Activated naive CD4-positive, alpha-beta T cell treated with anti-CD3 and anti-CD28 coated beads, Interleukin-2, amount 10 ng/mL, durations not matched to agents 7 days and 5 days (primary cell): ENCODE data around the gene CFAP77.
A peak's percentile ranks its signal among the peaks of the same experiment; 100 is the strongest.

Experiments
- CTCF ChIA-PET: fragments of 350-600 bp; sonication (Branson Sonifier 250); formaldehyde crosslinking; loops from one replicate; lab custom pipeline; 2021; ENCODE audit warnings: antibody characterized with exemption; lab: Charles Lee
- DNase-seq: peaks from one replicate; pipeline ENCODE4 v3.0.0-alpha.2; 2020
- H3K27ac Mint-ChIP-seq: one replicate; pipeline ENCODE4 v1.8.0; 2021; ENCODE audit warnings: mild to moderate bottlenecking, moderate library complexity, mixed read lengths
- H3K27me3 Mint-ChIP-seq: one replicate; pipeline ENCODE4 v1.8.0; 2021; ENCODE audit warnings: mild to moderate bottlenecking, mixed read lengths
- H3K36me3 Mint-ChIP-seq: one replicate; pipeline ENCODE4 v1.8.0; 2021; ENCODE audit warnings: mixed read lengths
- H3K4me1 Mint-ChIP-seq: one replicate; pipeline ENCODE4 v1.8.0; 2021; ENCODE audit warnings: mixed read lengths
- H3K4me3 Mint-ChIP-seq: one replicate; pipeline ENCODE4 v1.8.0; 2021; ENCODE audit warnings: mild to moderate bottlenecking, moderate library complexity, mixed read lengths
- H3K9me3 Mint-ChIP-seq: one replicate; pipeline ENCODE4 v1.8.0; 2021; ENCODE audit warnings: mixed read lengths

The CFAP77 gene

DNA sequence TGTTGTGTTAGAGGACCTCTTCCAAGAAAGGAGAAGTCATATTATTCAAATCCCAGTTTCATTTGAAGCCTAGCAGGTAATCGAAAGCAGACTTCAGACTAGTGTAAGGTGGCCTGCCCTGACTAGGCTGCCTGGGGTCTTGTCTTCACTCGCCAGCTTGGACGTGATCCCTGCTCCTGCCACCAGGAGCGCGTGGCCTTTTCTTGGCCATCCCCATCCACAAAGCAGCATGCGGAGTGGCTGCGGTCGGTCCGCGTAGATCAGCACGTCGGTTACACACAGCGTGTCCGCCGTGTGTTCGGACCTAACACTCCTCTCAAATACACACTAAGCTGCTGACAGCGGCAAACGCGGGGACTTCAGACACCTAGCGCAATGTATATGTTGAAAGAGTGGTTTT lies 37.3 kb downstream of the CFAP77 start:
- no peaks in the 10 kb centered on the region for H3K36me3 Mint-ChIP-seq
- no peak overlapping the region for H3K4me3 Mint-ChIP-seq
- CTCF ChIA-PET = interaction anchor here (1.1 kb wide), 1 partner anchor 36 kb away, joined by 3 read pairs; no protein-coding TSS in a partner anchor
- DNase-seq = no peak
- no peaks in the 10 kb centered on the region for H3K9me3 Mint-ChIP-seq
- H3K27me3 Mint-ChIP-seq = peaks cover 52% of the 10 kb centered on the region
- no peaks in the 10 kb centered on the region for H3K4me1 Mint-ChIP-seq
- no peak overlapping the region for H3K27ac Mint-ChIP-seq

DNA sequence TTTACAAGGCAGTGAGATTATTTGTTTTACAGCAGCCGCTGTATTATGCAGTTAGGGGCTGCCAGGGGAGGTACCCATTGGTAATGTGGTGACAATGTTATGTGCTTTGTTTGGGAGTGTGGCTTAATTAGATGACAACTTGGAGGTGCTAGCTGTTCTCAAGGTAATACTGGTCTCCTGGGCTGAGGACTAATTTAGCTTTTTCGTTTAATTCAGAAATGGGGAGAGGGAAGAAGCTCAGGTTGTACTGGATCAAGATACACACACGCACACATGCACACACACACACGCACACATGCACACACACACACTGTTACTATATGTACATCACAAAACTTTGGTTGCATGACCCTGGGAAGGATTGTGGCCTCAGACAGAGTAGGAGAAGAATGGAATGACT lies 37.9 kb downstream of the CFAP77 start:
- Mint-ChIP-seq H3K4me3 (no peak overlapping the region), H3K27ac (no peak overlapping the region)
- CTCF ChIA-PET = interaction anchor here (1.1 kb wide), 1 partner anchor 36 kb away, joined by 3 read pairs; no protein-coding TSS in a partner anchor

DNA sequence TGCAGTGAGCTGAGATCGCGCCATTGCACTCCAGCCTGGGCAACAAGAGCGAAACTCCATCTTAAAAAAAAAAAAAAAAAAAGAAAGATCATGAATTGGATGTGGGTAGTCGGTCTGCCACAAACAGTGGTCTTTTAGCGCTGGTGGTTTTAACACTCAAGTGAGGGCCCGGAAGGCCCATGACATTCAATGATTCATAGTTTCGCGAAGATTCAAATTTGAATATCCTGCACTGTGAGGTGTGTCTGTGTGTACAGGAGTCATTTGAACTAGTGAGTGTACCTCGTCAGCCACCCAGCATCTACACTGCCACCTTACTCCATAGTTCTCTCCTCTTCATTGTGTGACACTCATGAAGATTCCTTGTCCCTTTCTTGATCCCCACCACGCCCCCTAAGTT lies 41.3 kb downstream of the CFAP77 start:
- H3K4me1 Mint-ChIP-seq = no peaks in the 10 kb centered on the region
- H3K4me3 Mint-ChIP-seq = no peak overlapping the region
- DNase-seq = no peak
- no peaks in the 10 kb centered on the region for H3K36me3 Mint-ChIP-seq
- H3K27me3 Mint-ChIP-seq = peaks cover 44% of the 10 kb centered on the region
- H3K27ac Mint-ChIP-seq = no peak overlapping the region
- CTCF ChIA-PET = no interaction called here
- no peaks in the 10 kb centered on the region for H3K9me3 Mint-ChIP-seq

More for the DNA sequence above, 37.9 kb downstream of the CFAP77 start:
- no peaks in the 10 kb centered on the region for H3K36me3 Mint-ChIP-seq
- no peaks in the 10 kb centered on the region for H3K9me3 Mint-ChIP-seq
- no peak for DNase-seq
- H3K27me3 Mint-ChIP-seq = peaks cover 56% of the 10 kb centered on the region
- H3K4me1 Mint-ChIP-seq = no peaks in the 10 kb centered on the region

DNA sequence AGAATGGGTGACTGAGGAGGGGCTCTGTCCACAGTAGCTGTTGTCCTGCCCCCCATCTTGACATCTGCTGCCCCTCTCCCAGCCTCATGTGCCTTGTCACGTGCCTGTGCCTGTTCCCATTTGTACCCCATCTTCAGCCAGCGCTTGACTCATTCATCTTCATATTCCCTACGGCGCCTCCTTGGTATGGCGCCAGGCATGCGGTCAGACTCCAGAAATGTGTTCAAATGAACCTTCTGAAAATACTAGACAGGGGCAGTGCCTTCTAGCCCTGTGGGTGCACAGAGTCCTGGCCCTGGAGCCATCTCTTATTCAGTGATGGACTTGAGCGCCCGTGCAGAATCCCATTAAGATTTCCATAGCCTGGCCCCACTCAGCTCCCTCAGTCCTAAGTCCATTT lies 46.2 kb downstream of the CFAP77 start:
- no peak for DNase-seq
- Mint-ChIP-seq H3K27me3 (peaks cover 26% of the 10 kb centered on the region), H3K27ac (peak overlapping the region; percentile 42), H3K4me3 (no peak overlapping the region), H3K36me3 (no peaks in the 10 kb centered on the region), H3K9me3 (no peaks in the 10 kb centered on the region), H3K4me1 (no peaks in the 10 kb centered on the region)
- CTCF ChIA-PET = interaction anchor here (0.7 kb wide), 1 partner anchor 197 kb away, joined by 4 read pairs; no protein-coding TSS in a partner anchor

DNA sequence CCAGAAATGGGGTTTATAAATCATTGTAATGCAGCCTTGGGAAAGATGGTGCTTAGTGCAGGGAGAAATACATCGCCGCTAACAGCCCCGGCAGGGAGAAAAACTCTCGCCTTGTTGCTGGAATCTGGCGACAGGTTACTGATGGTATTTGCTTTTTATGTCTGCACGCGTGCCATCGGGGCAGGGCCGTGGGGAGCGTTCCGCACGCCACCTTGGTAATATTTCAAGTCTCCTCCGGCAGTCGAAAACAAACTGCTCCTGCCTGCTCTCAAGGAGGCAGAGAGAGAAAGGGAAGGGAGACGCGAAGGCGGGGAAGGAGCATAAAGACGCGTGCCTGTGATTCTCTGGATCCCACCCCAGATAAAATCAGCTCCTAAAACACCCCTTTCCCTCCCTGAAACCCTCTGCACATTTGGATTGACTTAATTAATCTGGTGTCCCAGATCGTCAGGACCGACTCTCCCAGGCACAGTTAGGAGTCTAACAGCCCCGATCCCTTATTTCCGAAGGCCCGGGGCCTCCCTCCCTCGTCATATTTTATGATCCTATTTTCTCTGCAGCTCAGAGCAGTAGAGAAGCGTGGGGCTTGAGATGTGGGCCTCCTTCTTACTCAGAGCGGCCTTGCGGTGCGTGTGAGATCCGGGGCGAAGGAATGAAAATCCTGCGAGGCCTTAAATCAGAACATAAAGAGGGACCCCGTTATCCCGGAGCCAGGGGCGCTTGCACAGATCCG lies 47.7 kb downstream of the CFAP77 start:
- H3K27ac Mint-ChIP-seq = no peak overlapping the region
- CTCF ChIA-PET = no interaction called here
- no peak overlapping the region for H3K4me3 Mint-ChIP-seq
- DNase-seq = no peak
- H3K27me3 Mint-ChIP-seq = peaks cover 13% of the 10 kb centered on the region
- no peaks in the 10 kb centered on the region for H3K36me3 Mint-ChIP-seq
- no peaks in the 10 kb centered on the region for H3K9me3 Mint-ChIP-seq
- H3K4me1 Mint-ChIP-seq = no peaks in the 10 kb centered on the region

DNA sequence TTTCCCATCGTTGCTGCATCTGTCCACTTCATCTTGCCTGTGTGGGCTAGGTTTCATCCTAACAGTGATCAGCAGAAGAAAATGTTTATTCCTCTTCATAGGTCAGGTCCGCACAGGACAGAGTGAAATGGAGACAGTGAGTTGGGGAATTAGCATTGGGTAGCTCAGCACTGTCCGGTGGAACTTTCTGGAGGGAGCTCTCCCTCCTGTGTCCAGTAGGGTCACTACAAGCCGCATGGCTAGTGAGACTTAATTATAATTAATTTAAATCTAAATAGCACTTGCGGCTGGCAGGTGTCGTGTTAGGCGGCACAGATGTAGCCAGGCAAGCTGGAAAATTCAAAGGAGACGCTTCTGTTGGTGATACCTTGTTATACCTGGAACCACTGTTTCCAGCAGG lies 48.4 kb downstream of the CFAP77 start:
- Mint-ChIP-seq H3K4me1 (no peaks in the 10 kb centered on the region), H3K4me3 (no peak overlapping the region), H3K36me3 (no peaks in the 10 kb centered on the region), H3K27me3 (peaks cover 12% of the 10 kb centered on the region), H3K27ac (no peak overlapping the region), H3K9me3 (no peaks in the 10 kb centered on the region)
- CTCF ChIA-PET = no interaction called here
- DNase-seq = no peak

DNA sequence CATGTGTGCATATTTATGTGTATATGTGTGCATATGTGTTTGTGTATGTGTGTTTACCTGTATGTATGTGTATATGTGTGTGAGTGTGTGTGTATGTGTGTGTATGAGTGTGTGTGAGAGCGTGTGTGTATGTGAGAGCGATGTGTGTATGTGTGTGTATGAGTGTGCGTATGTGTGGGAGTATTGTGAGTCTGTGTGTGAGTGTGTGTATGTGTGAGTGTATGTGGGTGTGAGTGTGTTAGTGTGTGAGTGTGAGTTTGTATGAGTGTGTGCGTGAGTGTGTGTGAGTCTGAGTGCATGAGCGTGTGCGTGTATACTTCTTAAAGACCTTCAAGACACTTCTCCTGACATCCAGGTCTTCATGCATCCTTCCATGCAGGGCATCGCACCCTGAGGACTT lies 49.6 kb downstream of the CFAP77 start:
- Mint-ChIP-seq H3K4me1 (no peaks in the 10 kb centered on the region), H3K4me3 (no peak overlapping the region), H3K36me3 (no peaks in the 10 kb centered on the region), H3K27me3 (peaks cover 12% of the 10 kb centered on the region), H3K9me3 (no peaks in the 10 kb centered on the region), H3K27ac (no peak overlapping the region)
- DNase-seq = no peak
- CTCF ChIA-PET = no interaction called here

DNA sequence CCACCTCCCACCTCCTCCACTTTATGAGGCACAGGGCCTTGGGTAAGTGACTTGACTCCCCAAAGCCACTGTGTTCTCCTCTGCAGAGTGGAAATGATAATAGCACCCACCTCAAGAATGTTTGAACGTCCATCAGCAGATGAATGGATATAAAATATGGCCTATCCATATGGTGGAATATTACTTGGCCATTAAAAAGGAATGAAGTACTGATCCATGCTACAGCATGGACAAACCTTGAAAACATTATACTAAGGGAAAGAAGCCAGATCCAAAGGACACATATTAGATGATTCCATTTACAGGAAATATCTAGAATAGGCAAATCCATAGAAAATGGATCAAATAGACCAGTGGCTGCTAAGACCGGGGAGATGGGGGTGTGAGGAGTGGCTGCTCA lies 50.2 kb downstream of the CFAP77 start:
- no peaks in the 10 kb centered on the region for H3K4me1 Mint-ChIP-seq
- no peaks in the 10 kb centered on the region for H3K36me3 Mint-ChIP-seq
- no peak overlapping the region for H3K27ac Mint-ChIP-seq
- H3K27me3 Mint-ChIP-seq = peaks cover 12% of the 10 kb centered on the region
- CTCF ChIA-PET = no interaction called here
- H3K4me3 Mint-ChIP-seq = no peak overlapping the region
- H3K9me3 Mint-ChIP-seq = no peaks in the 10 kb centered on the region
- DNase-seq = no peak

DNA sequence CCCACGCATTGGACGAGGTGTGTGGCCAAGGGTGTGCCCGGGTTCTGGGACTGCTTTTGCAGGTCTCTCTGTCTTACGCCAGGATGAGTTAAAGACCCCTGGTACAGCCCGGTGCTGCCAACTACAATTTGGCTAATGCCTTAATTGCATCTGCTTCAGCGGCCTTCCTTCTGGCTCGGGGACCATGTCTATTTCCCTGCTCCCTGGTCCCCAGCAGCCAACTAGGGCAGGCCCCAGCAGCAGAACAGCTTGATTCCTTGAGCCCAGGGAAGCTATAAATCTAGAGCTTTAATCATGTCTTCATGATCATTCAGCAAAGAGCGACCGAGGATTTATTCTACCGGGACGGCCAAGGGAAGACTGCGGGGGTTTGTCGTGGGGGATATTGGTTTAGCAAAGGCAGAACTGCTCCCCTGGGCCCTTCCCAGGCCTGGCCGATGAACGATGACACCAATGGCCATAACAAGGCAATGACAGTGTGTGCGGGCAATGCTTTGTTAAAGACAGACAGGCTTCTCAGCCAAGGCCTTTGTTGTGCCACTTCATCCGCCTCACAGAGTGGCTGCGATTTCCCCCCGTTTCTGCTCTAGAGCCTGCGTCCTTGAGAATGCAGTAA lies 51.4 kb downstream of the CFAP77 start:
- H3K9me3 Mint-ChIP-seq = no peaks in the 10 kb centered on the region
- no peak overlapping the region for H3K27ac Mint-ChIP-seq
- no peak overlapping the region for H3K4me3 Mint-ChIP-seq
- no peaks in the 10 kb centered on the region for H3K4me1 Mint-ChIP-seq
- peaks cover 12% of the 10 kb centered on the region for H3K27me3 Mint-ChIP-seq
- H3K36me3 Mint-ChIP-seq = no peaks in the 10 kb centered on the region
- CTCF ChIA-PET = no interaction called here
- no peak for DNase-seq

DNA sequence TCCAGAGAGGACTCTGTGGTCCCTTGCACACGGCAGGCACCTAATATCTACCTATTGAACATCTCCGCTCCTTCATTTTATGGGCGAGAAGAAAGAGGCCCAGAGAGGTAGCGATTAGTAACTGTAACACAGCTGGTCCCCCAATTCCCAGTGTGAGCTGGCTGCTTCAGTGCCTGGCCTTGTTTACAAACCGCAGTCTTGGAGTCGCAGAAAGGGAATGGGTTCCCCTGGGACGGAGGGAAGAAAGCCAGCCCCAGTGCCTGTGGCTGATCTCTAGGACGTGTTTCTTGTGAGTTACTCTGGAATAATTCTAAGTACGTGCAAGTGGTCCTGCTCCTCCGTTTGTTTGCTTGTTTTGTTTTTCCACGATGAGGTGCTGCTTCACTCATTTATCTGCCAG lies 52.0 kb downstream of the CFAP77 start:
- CTCF ChIA-PET = no interaction called here
- no peaks in the 10 kb centered on the region for H3K9me3 Mint-ChIP-seq

DNA sequence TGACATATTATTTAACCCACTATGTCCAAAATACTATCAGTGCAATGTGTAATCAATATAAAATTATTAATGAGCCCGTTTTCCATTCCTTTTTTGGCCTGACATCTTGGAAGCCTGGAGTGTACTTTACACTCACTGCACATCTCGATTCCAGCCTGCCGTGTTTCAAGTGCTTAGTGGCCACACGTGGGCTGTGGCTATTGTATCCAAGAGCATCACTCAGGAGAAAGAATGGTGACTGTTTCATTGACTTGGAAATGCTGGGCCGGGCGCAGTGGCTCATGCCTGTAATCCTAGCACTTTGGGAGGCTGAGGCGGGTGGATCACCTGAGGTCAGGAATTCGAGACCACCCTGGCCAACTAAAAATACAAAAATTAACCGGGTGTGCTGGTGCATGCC lies 54.5 kb downstream of the CFAP77 start:
- Mint-ChIP-seq H3K4me1 (no peaks in the 10 kb centered on the region), H3K27me3 (peaks cover 14% of the 10 kb centered on the region), H3K36me3 (no peaks in the 10 kb centered on the region), H3K27ac (no peak overlapping the region), H3K4me3 (no peak overlapping the region), H3K9me3 (no peaks in the 10 kb centered on the region)
- CTCF ChIA-PET = no interaction called here
- DNase-seq = no peak

More for the DNA sequence above, 52.0 kb downstream of the CFAP77 start:
- no peaks in the 10 kb centered on the region for H3K36me3 Mint-ChIP-seq
- no peak for DNase-seq
- H3K27ac Mint-ChIP-seq = no peak overlapping the region
- no peaks in the 10 kb centered on the region for H3K4me1 Mint-ChIP-seq
- H3K4me3 Mint-ChIP-seq = no peak overlapping the region
- peaks cover 15% of the 10 kb centered on the region for H3K27me3 Mint-ChIP-seq

DNA sequence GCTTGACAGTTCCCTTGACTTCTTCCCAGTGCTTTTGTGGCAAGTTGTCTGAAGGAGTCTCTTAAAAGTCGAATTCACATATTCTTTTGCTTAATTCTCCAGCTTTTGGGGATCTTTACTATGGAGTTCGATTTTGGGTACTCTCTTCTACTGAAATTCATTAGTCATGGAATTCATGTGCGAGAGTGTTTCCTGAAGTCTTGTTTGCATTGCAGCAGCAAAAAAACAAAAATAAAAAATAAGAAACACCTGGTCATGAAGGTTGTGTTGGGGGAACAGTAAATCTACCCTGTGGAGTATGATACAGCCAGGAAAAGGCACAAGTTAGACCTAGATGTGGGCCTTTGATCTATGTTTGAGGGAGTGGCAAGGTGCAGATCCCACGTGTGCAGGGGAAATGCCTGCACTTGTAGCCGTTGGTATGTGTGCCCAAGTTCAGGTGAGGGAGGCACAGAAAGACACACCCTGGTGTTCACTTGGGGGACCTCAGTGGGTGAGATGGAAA lies 55.2 kb downstream of the CFAP77 start:
- H3K36me3 Mint-ChIP-seq = no peaks in the 10 kb centered on the region
- no peak overlapping the region for H3K27ac Mint-ChIP-seq
- H3K4me1 Mint-ChIP-seq = no peaks in the 10 kb centered on the region
- H3K4me3 Mint-ChIP-seq = no peak overlapping the region
- CTCF ChIA-PET = no interaction called here
- H3K9me3 Mint-ChIP-seq = no peaks in the 10 kb centered on the region
- peaks cover 14% of the 10 kb centered on the region for H3K27me3 Mint-ChIP-seq
- DNase-seq = no peak

DNA sequence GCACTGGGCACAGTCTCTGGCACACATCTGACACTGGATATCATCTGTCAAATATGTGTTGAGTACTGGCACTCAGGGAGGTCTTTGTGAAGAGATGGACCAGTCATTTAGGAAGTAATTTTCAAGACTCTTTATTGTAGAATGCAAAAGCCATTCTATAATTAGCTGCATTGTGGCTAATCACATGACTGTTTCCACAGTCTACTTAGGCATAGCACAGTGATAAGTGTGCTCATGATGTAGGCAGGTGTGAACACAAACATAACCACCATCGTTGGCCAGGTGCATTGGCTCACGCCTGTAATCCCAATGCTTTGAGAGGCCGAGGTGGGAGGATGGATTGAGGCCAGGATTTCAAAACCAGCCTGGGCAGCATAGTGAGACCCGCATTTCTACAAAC lies 62.2 kb downstream of the CFAP77 start:
- no peak overlapping the region for H3K27ac Mint-ChIP-seq
- peaks cover 53% of the 10 kb centered on the region for H3K27me3 Mint-ChIP-seq
- DNase-seq = no peak
- CTCF ChIA-PET = no interaction called here
- H3K36me3 Mint-ChIP-seq = no peaks in the 10 kb centered on the region
- H3K4me1 Mint-ChIP-seq = no peaks in the 10 kb centered on the region
- H3K4me3 Mint-ChIP-seq = no peak overlapping the region
- H3K9me3 Mint-ChIP-seq = no peaks in the 10 kb centered on the region

DNA sequence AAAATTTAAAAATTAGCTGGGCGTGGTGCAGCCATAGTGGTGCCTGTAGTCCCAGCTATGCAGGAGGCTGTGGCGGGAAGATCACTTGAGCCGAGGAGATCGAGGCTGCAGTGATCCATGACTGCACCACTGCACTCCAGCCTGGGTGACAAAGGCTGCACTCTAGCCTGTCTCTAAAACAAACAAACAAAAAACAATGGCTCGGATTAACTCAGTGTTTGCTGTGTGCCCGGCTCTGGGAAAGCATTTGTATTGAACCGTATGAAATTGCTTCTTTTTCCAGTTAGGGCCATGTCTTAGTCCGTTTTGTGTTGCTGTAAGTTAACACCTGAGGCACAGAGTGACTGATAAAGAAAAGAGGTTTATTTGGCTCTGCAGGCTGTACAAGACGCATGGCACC lies 62.6 kb downstream of the CFAP77 start:
- DNase-seq = no peak
- CTCF ChIA-PET = no interaction called here
- H3K9me3 Mint-ChIP-seq = no peaks in the 10 kb centered on the region
- H3K4me3 Mint-ChIP-seq = no peak overlapping the region
- H3K27ac Mint-ChIP-seq = no peak overlapping the region
- peaks cover 57% of the 10 kb centered on the region for H3K27me3 Mint-ChIP-seq
- H3K36me3 Mint-ChIP-seq = no peaks in the 10 kb centered on the region
- H3K4me1 Mint-ChIP-seq = no peaks in the 10 kb centered on the region

DNA sequence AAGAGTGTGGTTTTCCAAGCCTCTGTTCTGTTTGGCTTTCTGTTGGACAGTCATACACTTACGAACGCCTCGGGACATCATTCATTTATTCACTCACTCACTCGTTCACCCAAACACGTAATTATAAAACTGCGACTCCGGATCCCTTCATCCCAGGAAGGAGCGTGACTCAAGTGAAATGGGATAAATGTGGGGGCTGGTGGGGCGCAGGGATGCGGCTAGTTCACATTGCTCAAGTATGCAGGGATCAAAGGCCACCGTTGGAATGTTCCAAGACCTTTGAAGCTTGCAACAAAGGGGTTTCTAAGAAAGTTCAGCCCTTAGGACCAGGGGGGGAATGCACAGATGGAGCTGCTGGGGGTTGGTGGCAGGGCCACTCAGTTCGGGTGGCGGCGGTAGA lies 64.2 kb downstream of the CFAP77 start:
- H3K36me3 Mint-ChIP-seq = no peaks in the 10 kb centered on the region
- DNase-seq = no peak
- CTCF ChIA-PET = no interaction called here
- no peak overlapping the region for H3K4me3 Mint-ChIP-seq
- no peak overlapping the region for H3K27ac Mint-ChIP-seq
- no peaks in the 10 kb centered on the region for H3K9me3 Mint-ChIP-seq
- H3K4me1 Mint-ChIP-seq = no peaks in the 10 kb centered on the region
- peaks cover 64% of the 10 kb centered on the region for H3K27me3 Mint-ChIP-seq
